GM18511 (cell line): Measurements from ENCODE around the gene UBP1.
"Not testable (repeated sequence)": the region's sequence is repeated elsewhere in the genome, so short reads cannot be mapped to it uniquely, and the experiment has no call there.

ENCODE experiments used
- ATAC-seq: cut with Tn5 transposase; IDR thresholded peaks from one replicate; pipeline ENCODE4 v1.9.1; 2021; ENCODE audit warnings: mild to moderate bottlenecking, moderate library complexity; ENCODE audit not compliant: unreplicated experiment

Gene UBP1

GRCh38 chr3:33437556-33438283 is 2.5 kb downstream of the UBP1 start:
- no peak for ATAC-seq

- no peak for ATAC-seq
Observed at GRCh38 chr3:33433843-33434242, 6.4 kb downstream of the UBP1 start.

GRCh38 chr3:33430571-33430970 is 9.6 kb downstream of the UBP1 start:
- ATAC-seq, result no peak

GRCh38 chr3:33430061-33430460 is 10.1 kb downstream of the UBP1 start:
- ATAC-seq, result no peak

- ATAC-seq, result not testable (repeated sequence)
Observed at GRCh38 chr3:33429306-33429705, 10.9 kb downstream of the UBP1 start.

- ATAC-seq, result no peak
Observed at GRCh38 chr3:33428734-33429133, 11.5 kb downstream of the UBP1 start.

- no peak for ATAC-seq
Observed at GRCh38 chr3:33426630-33427317, 13.4 kb downstream of the UBP1 start.

- no peak for ATAC-seq
Observed at GRCh38 chr3:33426068-33426467, 14.1 kb downstream of the UBP1 start.

- no peak for ATAC-seq
Observed at GRCh38 chr3:33425453-33425852, 14.8 kb downstream of the UBP1 start.

- ATAC-seq, result no peak
Observed at GRCh38 chr3:33424606-33425452, 15.4 kb downstream of the UBP1 start.

GRCh38 chr3:33420966-33421365 is 19.2 kb downstream of the UBP1 start:
- ATAC-seq, result no peak

GRCh38 chr3:33419948-33420347 is 20.3 kb downstream of the UBP1 start:
- peak; percentile 72 for ATAC-seq

GRCh38 chr3:33417066-33417673 is 23.0 kb downstream of the UBP1 start:
- ATAC-seq, result no peak

- ATAC-seq, result not testable (repeated sequence)
Observed at GRCh38 chr3:33410816-33411215, 29.4 kb downstream of the UBP1 start.

- no peak for ATAC-seq
Observed at GRCh38 chr3:33403756-33404155, 36.4 kb downstream of the UBP1 start.

- ATAC-seq, result no peak
Observed at GRCh38 chr3:33402936-33403335, 37.3 kb downstream of the UBP1 start.

GRCh38 chr3:33401781-33402180 is 38.4 kb downstream of the UBP1 start:
- ATAC-seq, result no peak

- no peak for ATAC-seq
Observed at GRCh38 chr3:33398410-33398809, 41.8 kb downstream of the UBP1 start.

GRCh38 chr3:33395900-33396299 is 44.3 kb downstream of the UBP1 start:
- no peak for ATAC-seq

- ATAC-seq, result no peak
Observed at GRCh38 chr3:33394403-33395054, 45.7 kb downstream of the UBP1 start.

- no peak for ATAC-seq
Observed at GRCh38 chr3:33392703-33393125, 47.5 kb downstream of the UBP1 start.
